ENCODE measurements around the gene GNG3.

The GNG3 gene

GRCh38 chr11:62757846-62758788 lies 50.6 kb downstream of the GNG3 start:
- no peak for DNase-seq (ENCODE audit: low read depth)

All from activated T-cell treated with anti-CD3 and anti-CD28 coated beads for 24 hours (primary cell).